ENCODE measurements around the gene RIMBP2. TPM values are rescaled to one million over a fixed set of nuclear protein-coding genes. Genes with fewer than 3 reads are reported as not detected.
"Not testable (repeated sequence)": the region's sequence is repeated elsewhere in the genome, so short reads cannot be mapped to it uniquely, and the experiment has no call there.

Gene RIMBP2
- total RNA-seq, 1 donor from 2014 or later: not detected

GRCh38 chr12:130706311-130706710 is 9.8 kb downstream of the RIMBP2 start:
- intact Hi-C loops (cut with micrococcal nuclease): no loop called here

GRCh38 chr12:130705178-130705822 is 10.8 kb downstream of the RIMBP2 start:
- intact Hi-C loops (cut with micrococcal nuclease): no loop called here

- intact Hi-C loops (cut with micrococcal nuclease): no loop called here
Observed at GRCh38 chr12:130704606-130705005, 11.5 kb downstream of the RIMBP2 start.

- intact Hi-C loops (cut with micrococcal nuclease): no loop called here
Observed at GRCh38 chr12:130703733-130704375, 12.2 kb downstream of the RIMBP2 start.

GRCh38 chr12:130702966-130703732 is 12.9 kb downstream of the RIMBP2 start:
- intact Hi-C loops (cut with micrococcal nuclease): no loop called here

GRCh38 chr12:130701402-130701744 is 14.7 kb downstream of the RIMBP2 start:
- intact Hi-C loops (cut with micrococcal nuclease): no loop called here

- intact Hi-C loops (cut with micrococcal nuclease): no loop called here
Observed at GRCh38 chr12:130700492-130701401, 15.4 kb downstream of the RIMBP2 start.

- intact Hi-C loops (cut with micrococcal nuclease): no loop called here
Observed at GRCh38 chr12:130698106-130698505, 18.0 kb downstream of the RIMBP2 start.

GRCh38 chr12:130696379-130697100 is 19.6 kb downstream of the RIMBP2 start:
- intact Hi-C loops (cut with micrococcal nuclease): no loop called here

- intact Hi-C loops (cut with micrococcal nuclease): no loop called here
Observed at GRCh38 chr12:130695061-130695460, 21.0 kb downstream of the RIMBP2 start.

GRCh38 chr12:130689408-130690405 is 26.4 kb downstream of the RIMBP2 start:
- intact Hi-C loops (cut with micrococcal nuclease): no loop called here

GRCh38 chr12:130688999-130689398 is 27.1 kb downstream of the RIMBP2 start:
- intact Hi-C loops (cut with micrococcal nuclease): not testable (repeated sequence)

- intact Hi-C loops (cut with micrococcal nuclease): no loop called here
Observed at GRCh38 chr12:130687796-130688778, 28.0 kb downstream of the RIMBP2 start.

- intact Hi-C loops (cut with micrococcal nuclease): no loop called here
Observed at GRCh38 chr12:130687190-130687589, 28.9 kb downstream of the RIMBP2 start.

GRCh38 chr12:130686511-130686991 is 29.5 kb downstream of the RIMBP2 start:
- intact Hi-C loops (cut with micrococcal nuclease): no loop called here

GRCh38 chr12:130685850-130686249 is 30.2 kb downstream of the RIMBP2 start:
- intact Hi-C loops (cut with micrococcal nuclease): no loop called here

- intact Hi-C loops (cut with micrococcal nuclease): no loop called here
Observed at GRCh38 chr12:130685250-130685787, 30.8 kb downstream of the RIMBP2 start.

GRCh38 chr12:130683811-130684210 is 32.3 kb downstream of the RIMBP2 start:
- intact Hi-C loops (cut with micrococcal nuclease): no loop called here
